H1 (cell line): Measurements from ENCODE around the gene SLC30A9. TPM values are rescaled to one million over a fixed set of nuclear protein-coding genes. Genes with fewer than 3 reads are reported as not detected.

Source experiments
- POLR2AphosphoS5 ChIP-seq: IDR thresholded peaks from 2 replicates; pipeline ENCODE4 v1.6.1; 2011; ENCODE audit warnings: low read depth, low read length
- polyA plus RNA-seq, 7 experiments: library from polyadenylated mRNA; depleted of rRNA in 3 of 7; stranded (reverse) in 5 of 7; unstranded in 2 of 7; fragments of >200 nt in 5 of 7; fragments of 200-250 nt in 2 of 7; gene quantifications; 1 replicate in 5 of 7; 2 replicates in 1 of 7; 4 replicates in 1 of 7; pipeline versions ENCODE4 v1.2.1 to v1.2.3, GENCODE V29; 2011 to 2013; ENCODE audit warnings: missing spikeins in 2 of 7, mixed read lengths in 2 of 7
- total RNA-seq: library from RNA; stranded (reverse); fragmentation: NEBNext Ultra II Directional; extraction: Animal tissue kit (Norgen Biotek cat#: 25700); gene quantifications from 2 replicates; pipeline ENCODE4 v1.2.1, GENCODE V29; 2021
- TF ChIP-seq, protein P1 (sequence below): fragments of 300-600 bp; sonication (generic); IDR thresholded peaks from 2 replicates; pipeline ENCODE4 v1.7.1; 2012; ENCODE audit warnings: low read length, moderate library complexity, mild to moderate bottlenecking, inconsistent platforms; ENCODE audit not compliant: insufficient replicate concordance

SLC30A9 gene
- total and polyA plus RNA-seq, 2 of the 8 experiments (the other 6 are each of a cell fraction or from before 2014, with no cell fraction given), result 41.2 to 67.2 TPM

GRCh38 chr4:41985151-41985550 lies 5.2 kb upstream of the SLC30A9 start (continued):
- TF ChIP-seq, protein P1, sequence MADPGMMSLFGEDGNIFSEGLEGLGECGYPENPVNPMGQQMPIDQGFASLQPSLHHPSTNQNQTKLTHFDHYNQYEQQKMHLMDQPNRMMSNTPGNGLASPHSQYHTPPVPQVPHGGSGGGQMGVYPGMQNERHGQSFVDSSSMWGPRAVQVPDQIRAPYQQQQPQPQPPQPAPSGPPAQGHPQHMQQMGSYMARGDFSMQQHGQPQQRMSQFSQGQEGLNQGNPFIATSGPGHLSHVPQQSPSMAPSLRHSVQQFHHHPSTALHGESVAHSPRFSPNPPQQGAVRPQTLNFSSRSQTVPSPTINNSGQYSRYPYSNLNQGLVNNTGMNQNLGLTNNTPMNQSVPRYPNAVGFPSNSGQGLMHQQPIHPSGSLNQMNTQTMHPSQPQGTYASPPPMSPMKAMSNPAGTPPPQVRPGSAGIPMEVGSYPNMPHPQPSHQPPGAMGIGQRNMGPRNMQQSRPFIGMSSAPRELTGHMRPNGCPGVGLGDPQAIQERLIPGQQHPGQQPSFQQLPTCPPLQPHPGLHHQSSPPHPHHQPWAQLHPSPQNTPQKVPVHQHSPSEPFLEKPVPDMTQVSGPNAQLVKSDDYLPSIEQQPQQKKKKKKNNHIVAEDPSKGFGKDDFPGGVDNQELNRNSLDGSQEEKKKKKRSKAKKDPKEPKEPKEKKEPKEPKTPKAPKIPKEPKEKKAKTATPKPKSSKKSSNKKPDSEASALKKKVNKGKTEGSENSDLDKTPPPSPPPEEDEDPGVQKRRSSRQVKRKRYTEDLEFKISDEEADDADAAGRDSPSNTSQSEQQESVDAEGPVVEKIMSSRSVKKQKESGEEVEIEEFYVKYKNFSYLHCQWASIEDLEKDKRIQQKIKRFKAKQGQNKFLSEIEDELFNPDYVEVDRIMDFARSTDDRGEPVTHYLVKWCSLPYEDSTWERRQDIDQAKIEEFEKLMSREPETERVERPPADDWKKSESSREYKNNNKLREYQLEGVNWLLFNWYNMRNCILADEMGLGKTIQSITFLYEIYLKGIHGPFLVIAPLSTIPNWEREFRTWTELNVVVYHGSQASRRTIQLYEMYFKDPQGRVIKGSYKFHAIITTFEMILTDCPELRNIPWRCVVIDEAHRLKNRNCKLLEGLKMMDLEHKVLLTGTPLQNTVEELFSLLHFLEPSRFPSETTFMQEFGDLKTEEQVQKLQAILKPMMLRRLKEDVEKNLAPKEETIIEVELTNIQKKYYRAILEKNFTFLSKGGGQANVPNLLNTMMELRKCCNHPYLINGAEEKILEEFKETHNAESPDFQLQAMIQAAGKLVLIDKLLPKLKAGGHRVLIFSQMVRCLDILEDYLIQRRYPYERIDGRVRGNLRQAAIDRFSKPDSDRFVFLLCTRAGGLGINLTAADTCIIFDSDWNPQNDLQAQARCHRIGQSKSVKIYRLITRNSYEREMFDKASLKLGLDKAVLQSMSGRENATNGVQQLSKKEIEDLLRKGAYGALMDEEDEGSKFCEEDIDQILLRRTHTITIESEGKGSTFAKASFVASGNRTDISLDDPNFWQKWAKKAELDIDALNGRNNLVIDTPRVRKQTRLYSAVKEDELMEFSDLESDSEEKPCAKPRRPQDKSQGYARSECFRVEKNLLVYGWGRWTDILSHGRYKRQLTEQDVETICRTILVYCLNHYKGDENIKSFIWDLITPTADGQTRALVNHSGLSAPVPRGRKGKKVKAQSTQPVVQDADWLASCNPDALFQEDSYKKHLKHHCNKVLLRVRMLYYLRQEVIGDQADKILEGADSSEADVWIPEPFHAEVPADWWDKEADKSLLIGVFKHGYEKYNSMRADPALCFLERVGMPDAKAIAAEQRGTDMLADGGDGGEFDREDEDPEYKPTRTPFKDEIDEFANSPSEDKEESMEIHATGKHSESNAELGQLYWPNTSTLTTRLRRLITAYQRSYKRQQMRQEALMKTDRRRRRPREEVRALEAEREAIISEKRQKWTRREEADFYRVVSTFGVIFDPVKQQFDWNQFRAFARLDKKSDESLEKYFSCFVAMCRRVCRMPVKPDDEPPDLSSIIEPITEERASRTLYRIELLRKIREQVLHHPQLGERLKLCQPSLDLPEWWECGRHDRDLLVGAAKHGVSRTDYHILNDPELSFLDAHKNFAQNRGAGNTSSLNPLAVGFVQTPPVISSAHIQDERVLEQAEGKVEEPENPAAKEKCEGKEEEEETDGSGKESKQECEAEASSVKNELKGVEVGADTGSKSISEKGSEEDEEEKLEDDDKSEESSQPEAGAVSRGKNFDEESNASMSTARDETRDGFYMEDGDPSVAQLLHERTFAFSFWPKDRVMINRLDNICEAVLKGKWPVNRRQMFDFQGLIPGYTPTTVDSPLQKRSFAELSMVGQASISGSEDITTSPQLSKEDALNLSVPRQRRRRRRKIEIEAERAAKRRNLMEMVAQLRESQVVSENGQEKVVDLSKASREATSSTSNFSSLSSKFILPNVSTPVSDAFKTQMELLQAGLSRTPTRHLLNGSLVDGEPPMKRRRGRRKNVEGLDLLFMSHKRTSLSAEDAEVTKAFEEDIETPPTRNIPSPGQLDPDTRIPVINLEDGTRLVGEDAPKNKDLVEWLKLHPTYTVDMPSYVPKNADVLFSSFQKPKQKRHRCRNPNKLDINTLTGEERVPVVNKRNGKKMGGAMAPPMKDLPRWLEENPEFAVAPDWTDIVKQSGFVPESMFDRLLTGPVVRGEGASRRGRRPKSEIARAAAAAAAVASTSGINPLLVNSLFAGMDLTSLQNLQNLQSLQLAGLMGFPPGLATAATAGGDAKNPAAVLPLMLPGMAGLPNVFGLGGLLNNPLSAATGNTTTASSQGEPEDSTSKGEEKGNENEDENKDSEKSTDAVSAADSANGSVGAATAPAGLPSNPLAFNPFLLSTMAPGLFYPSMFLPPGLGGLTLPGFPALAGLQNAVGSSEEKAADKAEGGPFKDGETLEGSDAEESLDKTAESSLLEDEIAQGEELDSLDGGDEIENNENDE, result peak; percentile 58
- TF ChIP-seq POLR2AphosphoS5, result no peak
- TF ChIP-seq, all 59 proteins: peak for 1
